ENCODE measurements around the gene EBNA1BP2. TPM values are rescaled to one million over a fixed set of nuclear protein-coding genes. Genes with fewer than 3 reads are reported as not detected.

The EBNA1BP2 gene
- total and polyA plus RNA-seq, 10 of the 15 experiments (the other 5 are each of a cell fraction or from before 2014, with no cell fraction given), result 57.5 to 275 (median 133) TPM

GRCh38 chr1:43129426-43129825 is 42.7 kb downstream of the EBNA1BP2 start (continued):
- TF ChIP-seq NFYA (IDR thresholded peaks at IDR 0.05; ENCODE audit: borderline replicate concordance, low read depth, low read length) (no peak), RELB (IDR thresholded peaks at IDR 0.05; ENCODE audit: low read depth) (no peak), SUZ12 (IDR thresholded peaks at IDR 0.05; ENCODE audit: unreplicated experiment) (no peak), SMAD5 (IDR thresholded peaks at IDR 0.05; ENCODE audit: low read depth) (no peak)

- Histone ChIP-seq H3K79me2 (ENCODE audit: control insufficient read depth, insufficient read depth, low read length) (no peaks in the 10 kb centered on the region), H3K27ac (ENCODE audit: control insufficient read depth, insufficient read depth) (no peak overlapping the region), H3K4me3 (no peak overlapping the region), H3K36me3 (ENCODE audit: control insufficient read depth in 2 of 2, insufficient read depth in 2 of 2, low read length in 1 of 2) (no peaks in the 10 kb centered on the region), H3K4me1 (ENCODE audit: control insufficient read depth, insufficient read depth, low read length) (no peaks in the 10 kb centered on the region), H2AFZ (ENCODE audit: control insufficient read depth, low read depth, low read length) (no peak overlapping the region), H3K27me3 (replicated peaks in 1 of 2; ENCODE audit: control insufficient read depth in 2 of 2, insufficient read depth in 2 of 2, low read length in 1 of 2) (no peaks in the 10 kb centered on the region), H3K4me2 (ENCODE audit: control insufficient read depth, insufficient read depth) (no peak overlapping the region), H4K20me1 (ENCODE audit: control insufficient read depth, insufficient read depth) (no peaks in the 10 kb centered on the region), H3K9me3 (replicated peaks; ENCODE audit: control insufficient read depth, insufficient read depth, low read length) (no peaks in the 10 kb centered on the region; the same call in 2 of the 3 replicates), H3K9ac (ENCODE audit: control insufficient read depth, insufficient read depth, low read length) (no peak overlapping the region)
- ChIA-PET POLR2A (interaction anchor here (0.7 kb wide), 1 partner anchor 48 kb away, joined by 3 read pairs; no protein-coding TSS in a partner anchor), CTCF (no interaction called here), RAD21 (ENCODE audit: unreplicated experiment) (no interaction called here), SMC1A (ENCODE audit: uncharacterized antibody, unreplicated experiment) (no interaction called here)
- ATAC-seq, result no peak
- BruUV-seq (replicated peaks), result no TSS peak
- FAIRE-seq, result no peak
- WGBS (ENCODE audit: insufficient coverage, insufficient replicate concordance, low lambda C conversion rate, missing lambda C conversion rate), result 4% methylated on average over 3 of the region's 3 CpGs
- TF ChIP-seq CHD4 (IDR thresholded peaks at IDR 0.05), result no peak
- TF ChIP-seq RELA (IDR thresholded peaks at IDR 0.05; ENCODE audit: borderline replicate concordance, partially characterized antibody), result no peak
- no peak for TF ChIP-seq ZNF24 (IDR thresholded peaks at IDR 0.05)
- DNase-seq (ENCODE audit: low read depth, low spot score), result no peak
- in situ Hi-C loops (cut with MboI), result no loop called here
- intact Hi-C loops (cut with micrococcal nuclease; ENCODE audit: unreplicated experiment), result no loop called here
These were observed 43.3 kb downstream of the EBNA1BP2 start for GRCh38 chr1:43128816-43129215.
